ENCODE results near the gene RNF213.
"Not testable (repeated sequence)": the region's sequence is repeated elsewhere in the genome, so short reads cannot be mapped to it uniquely, and the experiment has no call there.

RNF213 gene

GRCh38 chr17:80244448-80244847, 16.2 kb upstream of the RNF213 start:
- not testable (repeated sequence) for H3K4me3 ChIP-seq (ENCODE audit: low read depth, low read length); H3K27ac ChIP-seq (ENCODE audit: low read depth, low read length); H3K9me3 ChIP-seq (ENCODE audit: control insufficient read depth, insufficient read depth, low read depth, low read length); H3K4me1 ChIP-seq (ENCODE audit: control insufficient read depth, insufficient read depth, low read length); H3K27me3 ChIP-seq (ENCODE audit: control insufficient read depth, insufficient read depth, low read length); H3K9ac ChIP-seq (ENCODE audit: low read length)
- H3K36me3 ChIP-seq (ENCODE audit: control insufficient read depth, insufficient read depth, low read length), result peaks cover 59% of the 10 kb centered on the region

GRCh38 chr17:80244871-80245509, 15.7 kb upstream of the RNF213 start:
- Histone ChIP-seq H3K4me3 (ENCODE audit: low read depth, low read length) (no peak overlapping the region), H3K9me3 (ENCODE audit: control insufficient read depth, insufficient read depth, low read depth, low read length) (no peaks in the 10 kb centered on the region), H3K27me3 (ENCODE audit: control insufficient read depth, insufficient read depth, low read length) (no peaks in the 10 kb centered on the region), H3K9ac (ENCODE audit: low read length) (no peak overlapping the region), H3K36me3 (ENCODE audit: control insufficient read depth, insufficient read depth, low read length) (peaks cover 60% of the 10 kb centered on the region), H3K4me1 (ENCODE audit: control insufficient read depth, insufficient read depth, low read length) (no peaks in the 10 kb centered on the region), H3K27ac (ENCODE audit: low read depth, low read length) (no peak overlapping the region)

- H3K9ac ChIP-seq (ENCODE audit: low read length), result no peak overlapping the region
Measured at GRCh38 chr17:80245566-80246265, 14.9 kb upstream of the RNF213 start.

GRCh38 chr17:80246266-80246681, 14.4 kb upstream of the RNF213 start:
- Histone ChIP-seq H3K27me3 (ENCODE audit: control insufficient read depth, insufficient read depth, low read length) (no peaks in the 10 kb centered on the region), H3K36me3 (ENCODE audit: control insufficient read depth, insufficient read depth, low read length) (peaks cover 55% of the 10 kb centered on the region), H3K9me3 (ENCODE audit: control insufficient read depth, insufficient read depth, low read depth, low read length) (no peaks in the 10 kb centered on the region), H3K4me3 (ENCODE audit: low read depth, low read length) (no peak overlapping the region), H3K9ac (ENCODE audit: low read length) (no peak overlapping the region), H3K4me1 (ENCODE audit: control insufficient read depth, insufficient read depth, low read length) (no peaks in the 10 kb centered on the region), H3K27ac (ENCODE audit: low read depth, low read length) (no peak overlapping the region)

More at GRCh38 chr17:80245566-80246265, 14.9 kb upstream of the RNF213 start:
- no peaks in the 10 kb centered on the region for H3K27me3 ChIP-seq (ENCODE audit: control insufficient read depth, insufficient read depth, low read length)
- H3K9me3 ChIP-seq (ENCODE audit: control insufficient read depth, insufficient read depth, low read depth, low read length), result no peaks in the 10 kb centered on the region
- no peak overlapping the region for H3K27ac ChIP-seq (ENCODE audit: low read depth, low read length)
- H3K36me3 ChIP-seq (ENCODE audit: control insufficient read depth, insufficient read depth, low read length), result peaks cover 60% of the 10 kb centered on the region
- H3K4me3 ChIP-seq (ENCODE audit: low read depth, low read length), result no peak overlapping the region
- H3K4me1 ChIP-seq (ENCODE audit: control insufficient read depth, insufficient read depth, low read length), result no peaks in the 10 kb centered on the region

- no peaks in the 10 kb centered on the region for H3K4me1 ChIP-seq (ENCODE audit: control insufficient read depth, insufficient read depth, low read length)
- no peak overlapping the region for H3K9ac ChIP-seq (ENCODE audit: low read length)
- no peaks in the 10 kb centered on the region for H3K27me3 ChIP-seq (ENCODE audit: control insufficient read depth, insufficient read depth, low read length)
- no peaks in the 10 kb centered on the region for H3K9me3 ChIP-seq (ENCODE audit: control insufficient read depth, insufficient read depth, low read depth, low read length)
- H3K4me3 ChIP-seq (ENCODE audit: low read depth, low read length), result no peak overlapping the region
- no peak overlapping the region for H3K27ac ChIP-seq (ENCODE audit: low read depth, low read length)
- H3K36me3 ChIP-seq (ENCODE audit: control insufficient read depth, insufficient read depth, low read length), result peaks cover 51% of the 10 kb centered on the region
Measured at GRCh38 chr17:80246726-80247125, 13.9 kb upstream of the RNF213 start.

- H3K27ac ChIP-seq (ENCODE audit: low read depth, low read length), result 0 out of 2 replicates have a peak overlapping the region, but pooled peaks have one; percentile 26
Measured at GRCh38 chr17:80247561-80247960, 13.1 kb upstream of the RNF213 start.

GRCh38 chr17:80248001-80248893, 12.4 kb upstream of the RNF213 start:
- no peaks in the 10 kb centered on the region for H3K27me3 ChIP-seq (ENCODE audit: control insufficient read depth, insufficient read depth, low read length)
- 0 out of 2 replicates have a peak overlapping the region, but pooled peaks have one; percentile 26 for H3K27ac ChIP-seq (ENCODE audit: low read depth, low read length)
- H3K4me3 ChIP-seq (ENCODE audit: low read depth, low read length), result no peak overlapping the region
- H3K9me3 ChIP-seq (ENCODE audit: control insufficient read depth, insufficient read depth, low read depth, low read length), result no peaks in the 10 kb centered on the region
- H3K4me1 ChIP-seq (ENCODE audit: control insufficient read depth, insufficient read depth, low read length), result no peaks in the 10 kb centered on the region
- no peak overlapping the region for H3K9ac ChIP-seq (ENCODE audit: low read length)
- peaks cover 52% of the 10 kb centered on the region for H3K36me3 ChIP-seq (ENCODE audit: control insufficient read depth, insufficient read depth, low read length)

More at GRCh38 chr17:80247561-80247960, 13.1 kb upstream of the RNF213 start:
- peaks cover 52% of the 10 kb centered on the region for H3K36me3 ChIP-seq (ENCODE audit: control insufficient read depth, insufficient read depth, low read length)
- no peak overlapping the region for H3K4me3 ChIP-seq (ENCODE audit: low read depth, low read length)
- no peaks in the 10 kb centered on the region for H3K27me3 ChIP-seq (ENCODE audit: control insufficient read depth, insufficient read depth, low read length)
- no peaks in the 10 kb centered on the region for H3K9me3 ChIP-seq (ENCODE audit: control insufficient read depth, insufficient read depth, low read depth, low read length)
- H3K9ac ChIP-seq (ENCODE audit: low read length), result no peak overlapping the region
- no peaks in the 10 kb centered on the region for H3K4me1 ChIP-seq (ENCODE audit: control insufficient read depth, insufficient read depth, low read length)

GRCh38 chr17:80248894-80249710, 11.6 kb upstream of the RNF213 start:
- H3K4me1 ChIP-seq (ENCODE audit: control insufficient read depth, insufficient read depth, low read length), result no peaks in the 10 kb centered on the region
- no peaks in the 10 kb centered on the region for H3K9me3 ChIP-seq (ENCODE audit: control insufficient read depth, insufficient read depth, low read depth, low read length)
- H3K27me3 ChIP-seq (ENCODE audit: control insufficient read depth, insufficient read depth, low read length), result no peaks in the 10 kb centered on the region
- no peak overlapping the region for H3K9ac ChIP-seq (ENCODE audit: low read length)
- peaks cover 44% of the 10 kb centered on the region for H3K36me3 ChIP-seq (ENCODE audit: control insufficient read depth, insufficient read depth, low read length)
- no peak overlapping the region for H3K27ac ChIP-seq (ENCODE audit: low read depth, low read length)
- H3K4me3 ChIP-seq (ENCODE audit: low read depth, low read length), result no peak overlapping the region

- no peaks in the 10 kb centered on the region for H3K27me3 ChIP-seq (ENCODE audit: control insufficient read depth, insufficient read depth, low read length)
- no peak overlapping the region for H3K9ac ChIP-seq (ENCODE audit: low read length)
- H3K27ac ChIP-seq (ENCODE audit: low read depth, low read length), result no peak overlapping the region
- peaks cover 3% of the 10 kb centered on the region; the same call in 1 of the 2 replicates for H3K4me1 ChIP-seq (ENCODE audit: control insufficient read depth, insufficient read depth, low read length)
- peaks cover 23% of the 10 kb centered on the region for H3K36me3 ChIP-seq (ENCODE audit: control insufficient read depth, insufficient read depth, low read length)
- H3K9me3 ChIP-seq (ENCODE audit: control insufficient read depth, insufficient read depth, low read depth, low read length), result no peaks in the 10 kb centered on the region
- no peak overlapping the region for H3K4me3 ChIP-seq (ENCODE audit: low read depth, low read length)
Measured at GRCh38 chr17:80251966-80252365, 8.7 kb upstream of the RNF213 start.

- no peak overlapping the region for H3K4me3 ChIP-seq (ENCODE audit: low read depth, low read length)
- peaks cover 10% of the 10 kb centered on the region; the same call in 1 of the 2 replicates for H3K4me1 ChIP-seq (ENCODE audit: control insufficient read depth, insufficient read depth, low read length)
- H3K9me3 ChIP-seq (ENCODE audit: control insufficient read depth, insufficient read depth, low read depth, low read length), result no peaks in the 10 kb centered on the region
- no peak overlapping the region for H3K9ac ChIP-seq (ENCODE audit: low read length)
- H3K27me3 ChIP-seq (ENCODE audit: control insufficient read depth, insufficient read depth, low read length), result no peaks in the 10 kb centered on the region
- no peak overlapping the region for H3K27ac ChIP-seq (ENCODE audit: low read depth, low read length)
- peaks cover 17% of the 10 kb centered on the region for H3K36me3 ChIP-seq (ENCODE audit: control insufficient read depth, insufficient read depth, low read length)
Measured at GRCh38 chr17:80252871-80253270, 7.8 kb upstream of the RNF213 start.

All from HUES6 (cell line).